OCI-LY1 (cell line): ENCODE measurements around the gene FILIP1L.

ENCODE experiments used
- H2AFZ ChIP-seq: fragments of 200-600 bp; sonication (generic), shearing (Covaris generic); 2 replicates; pipeline ENCODE4 v1.6.0; 2014; ENCODE audit warnings: antibody characterized with exemption, mild to moderate bottlenecking, low read length
- H3F3A ChIP-seq: fragments of 200-600 bp; sonication (generic), shearing (Covaris generic); 2 replicates; pipeline ENCODE4 v1.6.0; 2014; ENCODE audit warnings: mild to moderate bottlenecking, antibody characterized with exemption, low read length, moderate library complexity; ENCODE audit not compliant: insufficient read depth
- H3K27ac ChIP-seq: fragments of 200-600 bp; sonication (generic); 2 replicates; pipeline ENCODE4 v1.5.1; 2014; ENCODE audit warnings: low read length, mixed run types, mild to moderate bottlenecking, low read depth; ENCODE audit not compliant: poor library complexity, severe bottlenecking
- H3K27me3 ChIP-seq: fragments of 200-600 bp; sonication (generic); 2 replicates; pipeline ENCODE4 v1.6.0; 2014; ENCODE audit warnings: antibody characterized with exemption, mild to moderate bottlenecking, low read length, moderate library complexity; ENCODE audit not compliant: insufficient read depth
- H3K36me3 ChIP-seq: fragments of 200-600 bp; sonication (generic); 2 replicates; pipeline ENCODE4 v1.6.1; 2014; ENCODE audit warnings: mild to moderate bottlenecking, antibody characterized with exemption, low read length, moderate library complexity, mixed read lengths; ENCODE audit not compliant: insufficient read depth
- H3K4me1 ChIP-seq: fragments of 200-600 bp; sonication (generic); 2 replicates; pipeline ENCODE4 v1.5.1; 2014; ENCODE audit warnings: mild to moderate bottlenecking, low read length, moderate library complexity; ENCODE audit not compliant: insufficient read depth, severe bottlenecking
- H3K4me2 ChIP-seq: fragments of 200-600 bp; sonication (generic), shearing (Covaris generic); 2 replicates; pipeline ENCODE4 v1.6.1; 2014; ENCODE audit warnings: low read length
- H3K4me3 ChIP-seq: fragments of 200-600 bp; sonication (generic); 2 replicates; pipeline ENCODE4 v1.5.1; 2014; ENCODE audit warnings: low read length, low read depth, mild to moderate bottlenecking, mixed read lengths; ENCODE audit not compliant: poor library complexity, severe bottlenecking
- H3K79me2 ChIP-seq: fragments of 200-600 bp; shearing (Covaris generic); 2 replicates; pipeline ENCODE4 v1.6.1; 2016; ENCODE audit warnings: mixed run types, low read length, mixed read lengths; ENCODE audit not compliant: insufficient read depth
- H3K9ac ChIP-seq: fragments of 200-600 bp; sonication (generic), shearing (Covaris generic); 2 replicates; pipeline ENCODE4 v1.6.1; 2014; ENCODE audit warnings: mild to moderate bottlenecking, low read length, mixed read lengths
- H3K9me2 ChIP-seq: fragments of 200-600 bp; sonication (generic), shearing (Covaris generic); 2 replicates; pipeline ENCODE4 v1.6.1; 2014; ENCODE audit warnings: low read depth, mild to moderate bottlenecking, low read length, mixed read lengths
- H3K9me3 ChIP-seq: fragments of 200-600 bp; shearing (Covaris generic); 2 replicates; pipeline ENCODE4 v1.6.1; 2014; ENCODE audit warnings: low read length, mixed read lengths
- H4K20me1 ChIP-seq: fragments of 200-600 bp; sonication (generic), shearing (Covaris generic); 2 replicates; pipeline ENCODE4 v1.6.0; 2016; ENCODE audit warnings: mild to moderate bottlenecking, low read length; ENCODE audit not compliant: insufficient read depth
- EZH2 ChIP-seq: fragments of 200-600 bp; sonication (generic), shearing (Covaris generic); IDR thresholded peaks from 2 replicates; pipeline ENCODE4 v1.8.0; 2017; ENCODE audit warnings: borderline replicate concordance, mixed run types, mild to moderate bottlenecking, antibody characterized with exemption, low read length, moderate library complexity, mixed read lengths
- TF ChIP-seq, protein P1 (sequence below): fragments of 200-600 bp; sonication (generic), shearing (Covaris generic); IDR thresholded peaks from 2 replicates; pipeline ENCODE4 v1.5.1; 2017; ENCODE audit warnings: mild to moderate bottlenecking, antibody characterized with exemption, low read length, moderate library complexity, mixed read lengths

The FILIP1L gene

DNA sequence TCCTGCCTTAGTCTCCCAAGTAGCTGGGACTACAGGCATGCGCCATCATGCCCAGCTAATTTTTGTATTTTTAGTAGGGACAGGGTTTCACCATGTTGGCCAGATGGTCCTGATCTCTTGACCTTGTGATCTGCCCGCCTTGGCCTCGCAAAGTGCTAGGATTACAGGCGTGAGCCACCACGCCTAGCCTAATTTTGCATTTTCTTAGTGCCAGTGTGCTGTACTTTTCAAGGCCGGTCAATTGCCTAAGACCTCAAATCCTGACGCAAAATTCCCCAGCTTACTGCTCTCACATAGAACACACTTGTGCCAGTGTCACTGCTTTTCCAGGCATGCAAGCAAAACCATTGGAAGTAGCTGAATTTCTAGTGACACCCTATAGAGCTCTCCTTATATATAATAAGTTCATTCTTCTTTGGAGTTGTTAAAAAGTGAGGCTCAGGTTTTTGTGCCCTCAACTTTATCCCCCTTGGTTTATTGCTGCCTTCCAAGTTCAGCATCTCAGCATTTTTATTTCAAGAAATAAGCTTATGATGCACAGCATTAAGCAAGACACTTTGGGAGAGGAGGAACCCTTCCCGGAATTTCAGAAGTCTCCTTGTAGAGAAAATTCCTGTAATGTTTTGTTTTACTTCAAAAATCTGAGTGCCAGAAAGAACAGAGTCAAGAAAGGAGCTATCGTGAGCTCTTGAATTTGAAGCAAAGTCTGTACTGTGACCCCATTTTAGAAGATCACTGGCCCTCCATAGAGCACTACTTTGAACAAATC lies 93.2 kb downstream of the FILIP1L start:
- no peaks in the 10 kb centered on the region for H3K9me3 ChIP-seq
- H3F3A ChIP-seq = no peaks in the 10 kb centered on the region
- H2AFZ ChIP-seq = no peak overlapping the region
- no peak overlapping the region for H3K4me2 ChIP-seq
- H3K4me1 ChIP-seq = peaks cover 5% of the 10 kb centered on the region
- no peaks in the 10 kb centered on the region for H3K36me3 ChIP-seq
- H4K20me1 ChIP-seq = no peaks in the 10 kb centered on the region
- no peak overlapping the region for H3K4me3 ChIP-seq
- no peaks in the 10 kb centered on the region for H3K79me2 ChIP-seq
- no peaks in the 10 kb centered on the region for H3K9me2 ChIP-seq
- no peak overlapping the region for H3K9ac ChIP-seq
- no peak overlapping the region for H3K27ac ChIP-seq
- TF ChIP-seq, protein P1, sequence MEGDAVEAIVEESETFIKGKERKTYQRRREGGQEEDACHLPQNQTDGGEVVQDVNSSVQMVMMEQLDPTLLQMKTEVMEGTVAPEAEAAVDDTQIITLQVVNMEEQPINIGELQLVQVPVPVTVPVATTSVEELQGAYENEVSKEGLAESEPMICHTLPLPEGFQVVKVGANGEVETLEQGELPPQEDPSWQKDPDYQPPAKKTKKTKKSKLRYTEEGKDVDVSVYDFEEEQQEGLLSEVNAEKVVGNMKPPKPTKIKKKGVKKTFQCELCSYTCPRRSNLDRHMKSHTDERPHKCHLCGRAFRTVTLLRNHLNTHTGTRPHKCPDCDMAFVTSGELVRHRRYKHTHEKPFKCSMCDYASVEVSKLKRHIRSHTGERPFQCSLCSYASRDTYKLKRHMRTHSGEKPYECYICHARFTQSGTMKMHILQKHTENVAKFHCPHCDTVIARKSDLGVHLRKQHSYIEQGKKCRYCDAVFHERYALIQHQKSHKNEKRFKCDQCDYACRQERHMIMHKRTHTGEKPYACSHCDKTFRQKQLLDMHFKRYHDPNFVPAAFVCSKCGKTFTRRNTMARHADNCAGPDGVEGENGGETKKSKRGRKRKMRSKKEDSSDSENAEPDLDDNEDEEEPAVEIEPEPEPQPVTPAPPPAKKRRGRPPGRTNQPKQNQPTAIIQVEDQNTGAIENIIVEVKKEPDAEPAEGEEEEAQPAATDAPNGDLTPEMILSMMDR = no peak
- no peak for TF ChIP-seq EZH2
- no peaks in the 10 kb centered on the region for H3K27me3 ChIP-seq

DNA sequence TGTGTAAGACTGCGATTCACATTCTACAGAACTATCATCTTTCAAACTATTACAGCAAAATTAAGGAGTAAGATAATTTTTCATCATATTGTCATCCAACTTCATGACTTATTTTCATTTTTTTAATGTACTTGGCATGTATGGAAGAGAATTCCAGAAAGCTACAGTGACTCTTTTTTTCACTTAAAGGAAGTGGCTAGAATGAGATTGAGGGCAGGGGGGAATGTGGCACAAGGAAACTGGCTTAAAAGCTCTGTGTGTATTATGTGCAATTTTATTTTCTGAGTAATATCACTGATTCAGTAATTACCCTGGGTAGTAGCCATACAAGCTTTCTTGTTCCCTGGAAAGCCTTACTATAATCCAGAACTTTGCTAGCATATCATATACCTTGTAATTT lies 94.6 kb downstream of the FILIP1L start:
- no peaks in the 10 kb centered on the region for H3K27me3 ChIP-seq
- H4K20me1 ChIP-seq = no peaks in the 10 kb centered on the region
- H3K27ac ChIP-seq = no peak overlapping the region
- no peaks in the 10 kb centered on the region for H3K36me3 ChIP-seq
- no peak overlapping the region for H3K4me3 ChIP-seq
- no peaks in the 10 kb centered on the region for H3K79me2 ChIP-seq
- no peaks in the 10 kb centered on the region for H3F3A ChIP-seq
- H3K4me2 ChIP-seq = no peak overlapping the region
- H3K9ac ChIP-seq = no peak overlapping the region
- peaks cover 5% of the 10 kb centered on the region for H3K4me1 ChIP-seq
- TF ChIP-seq, protein P1 = no peak
- TF ChIP-seq EZH2 = no peak
- H3K9me3 ChIP-seq = no peaks in the 10 kb centered on the region
- no peak overlapping the region for H2AFZ ChIP-seq
- no peaks in the 10 kb centered on the region for H3K9me2 ChIP-seq

DNA sequence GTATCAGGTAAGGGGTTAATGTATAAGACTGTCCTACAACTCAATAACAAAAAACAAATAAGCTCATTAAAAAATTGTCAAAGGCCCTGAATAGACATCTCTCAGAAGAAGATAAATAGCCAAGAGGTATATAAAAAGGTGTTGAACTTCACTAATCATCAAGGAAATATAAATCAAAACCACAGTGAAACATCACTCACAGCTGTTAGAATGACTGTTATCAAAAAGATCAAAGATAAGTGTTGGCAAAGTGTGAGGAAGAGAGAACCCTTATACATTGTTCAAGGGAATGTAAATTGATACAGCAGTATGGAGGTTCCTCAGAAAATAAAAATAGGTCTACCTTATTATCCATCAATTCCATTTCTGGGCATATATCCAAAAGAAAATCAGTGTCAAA lies 95.5 kb downstream of the FILIP1L start:
- Histone ChIP-seq H3K9me3 (no peaks in the 10 kb centered on the region), H3K9ac (no peak overlapping the region), H3K4me2 (no peak overlapping the region), H2AFZ (no peak overlapping the region), H4K20me1 (no peaks in the 10 kb centered on the region), H3K36me3 (no peaks in the 10 kb centered on the region), H3K4me1 (peaks cover 5% of the 10 kb centered on the region), H3F3A (no peaks in the 10 kb centered on the region), H3K27ac (no peak overlapping the region), H3K9me2 (no peaks in the 10 kb centered on the region), H3K27me3 (no peaks in the 10 kb centered on the region), H3K79me2 (no peaks in the 10 kb centered on the region), H3K4me3 (no peak overlapping the region)
- TF ChIP-seq EZH2 = no peak
- TF ChIP-seq, protein P1 = no peak
